GM18505 (cell line): ENCODE measurements around the gene ABCD1.
"Not testable (repeated sequence)": the region's sequence is repeated elsewhere in the genome, so short reads cannot be mapped to it uniquely, and the experiment has no call there.

Source experiments
- ATAC-seq: cut with Tn5 transposase; IDR thresholded peaks from one replicate; pipeline ENCODE4 v1.9.1; 2021; ENCODE audit not compliant: unreplicated experiment
- POLR2A ChIP-seq: IDR thresholded peaks from 4 replicates; pipeline ENCODE4 v1.6.1; 2011; ENCODE audit warnings: borderline replicate concordance; ENCODE audit not compliant: insufficient read depth, insufficient read length; ENCODE audit errors: extremely low read depth

ABCD1 gene

DNA sequence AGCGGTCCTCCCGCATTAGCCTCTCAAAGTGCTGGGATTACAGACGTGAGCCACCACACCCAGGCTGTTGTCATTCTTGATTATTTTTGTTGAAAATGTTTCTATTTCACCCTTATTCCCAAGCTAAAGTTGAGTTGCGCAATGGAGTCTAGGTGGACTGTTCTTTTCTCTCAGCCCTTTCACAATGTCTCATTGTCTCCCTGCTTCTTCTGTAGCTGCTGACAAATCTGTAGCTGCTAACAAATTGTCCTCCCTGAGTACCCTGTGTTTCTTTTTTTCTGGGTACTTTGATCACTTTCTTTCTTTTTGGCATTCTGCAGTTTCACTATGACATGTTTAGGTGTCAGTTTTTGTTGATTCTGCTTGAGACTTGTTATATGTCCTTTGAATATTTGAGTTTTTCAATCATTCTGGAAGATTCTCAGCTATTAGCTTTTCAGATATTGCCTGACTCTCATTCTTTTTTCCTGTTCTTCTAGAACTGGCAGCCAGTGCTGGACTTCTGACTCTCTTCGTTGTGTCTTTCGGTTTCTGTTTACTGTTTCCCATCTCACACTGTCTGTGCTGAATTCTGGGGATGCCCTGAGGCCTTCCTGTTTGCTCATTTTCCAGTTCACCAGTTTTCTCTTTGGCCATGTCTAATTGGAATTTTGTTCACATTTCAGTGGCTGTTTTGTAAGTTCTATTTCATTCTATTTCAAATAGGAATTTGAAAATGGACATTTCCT, 6.6 kb downstream of the ABCD1 start:
- TF ChIP-seq POLR2A, result no peak
- ATAC-seq, result no peak

DNA sequence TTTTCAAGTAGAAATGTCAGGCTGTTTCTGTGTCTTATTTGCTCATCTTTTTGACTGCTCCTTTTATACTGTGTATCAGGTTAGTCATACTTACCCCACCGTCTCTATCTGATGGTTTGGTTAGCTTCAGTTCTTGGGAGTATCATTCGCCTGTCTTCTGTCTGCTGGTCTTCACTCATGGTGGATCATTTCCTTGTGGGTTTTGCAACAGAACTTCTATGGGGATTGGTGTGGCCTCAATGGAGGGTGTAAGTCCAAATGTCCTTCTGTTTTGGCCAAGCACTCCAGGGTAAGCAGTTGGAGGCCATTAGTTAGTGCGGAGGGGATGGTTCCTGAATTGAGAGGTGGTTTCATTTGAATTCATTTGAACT, 7.2 kb downstream of the ABCD1 start:
- no peak for TF ChIP-seq POLR2A

DNA sequence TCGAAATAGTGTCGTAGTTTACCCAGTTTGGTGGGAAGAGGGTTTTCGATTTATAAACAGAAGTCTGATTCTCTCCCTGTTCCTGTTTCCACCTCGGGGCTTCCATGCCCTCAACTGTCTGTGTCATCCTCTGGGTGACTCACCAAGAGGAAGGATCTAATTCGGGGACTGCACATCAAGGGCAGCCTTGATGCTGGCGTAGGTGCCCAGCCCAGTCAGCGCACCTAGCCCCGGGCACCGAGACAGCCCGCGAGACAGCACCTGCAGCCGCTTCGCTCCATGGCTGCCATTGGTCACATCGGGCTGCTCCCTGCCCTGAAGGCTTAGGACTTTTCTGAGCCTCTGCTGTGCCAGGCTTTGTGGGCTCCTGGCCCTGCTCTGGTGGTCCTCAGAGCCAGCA, 7.7 kb downstream of the ABCD1 start:
- ATAC-seq, result no peak
- no peak for TF ChIP-seq POLR2A

More for the DNA sequence above, 7.2 kb downstream of the ABCD1 start:
- no peak for ATAC-seq

DNA sequence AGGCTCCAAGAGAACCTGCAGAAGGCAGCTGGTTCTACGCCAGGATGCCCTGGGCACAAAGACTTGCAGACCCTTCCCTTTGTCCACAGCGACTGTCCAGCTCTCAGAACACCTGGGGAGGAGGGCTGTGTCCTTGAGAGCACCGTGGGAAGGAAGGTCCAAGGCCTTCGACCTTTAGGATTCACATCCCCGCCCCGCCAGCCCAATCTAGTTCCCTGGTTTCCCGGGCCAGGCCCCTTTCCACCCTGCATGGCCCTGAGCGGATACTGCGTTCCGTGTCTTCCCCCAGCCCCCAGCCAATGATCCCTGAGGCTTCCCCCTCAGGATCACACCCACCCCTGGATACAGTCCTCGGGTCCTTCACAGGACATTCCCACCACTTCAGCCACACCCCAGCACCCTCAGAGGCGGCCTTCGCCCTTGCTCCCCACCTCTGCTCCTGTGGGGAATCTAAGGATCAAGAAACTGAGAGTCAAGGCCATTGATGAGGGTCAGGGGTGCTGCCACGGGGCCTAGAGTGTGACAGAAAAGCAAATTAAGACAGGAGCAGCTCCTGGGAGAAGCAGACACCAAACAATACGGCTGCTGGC, 9.1 kb downstream of the ABCD1 start:
- no peak for TF ChIP-seq POLR2A
- ATAC-seq, result no peak

DNA sequence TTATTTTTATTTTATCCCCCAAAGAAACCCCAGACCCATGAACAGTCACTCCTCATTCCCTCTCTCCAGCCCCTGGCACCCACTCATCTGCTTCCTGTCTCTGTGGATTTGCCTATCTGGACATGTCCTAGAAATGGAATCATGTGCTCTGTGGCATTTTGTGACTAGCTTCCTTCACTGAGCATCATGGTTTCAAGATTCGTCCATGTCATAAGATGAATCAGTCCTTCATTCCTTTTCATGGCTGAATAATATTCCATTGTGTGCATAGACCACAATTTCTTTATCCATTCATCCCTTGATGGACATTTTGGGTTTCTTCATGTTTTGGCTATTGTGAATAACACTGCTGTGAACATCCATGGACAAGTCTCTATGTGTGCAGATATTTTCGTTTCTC, 10.2 kb downstream of the ABCD1 start:
- no peak for ATAC-seq

DNA sequence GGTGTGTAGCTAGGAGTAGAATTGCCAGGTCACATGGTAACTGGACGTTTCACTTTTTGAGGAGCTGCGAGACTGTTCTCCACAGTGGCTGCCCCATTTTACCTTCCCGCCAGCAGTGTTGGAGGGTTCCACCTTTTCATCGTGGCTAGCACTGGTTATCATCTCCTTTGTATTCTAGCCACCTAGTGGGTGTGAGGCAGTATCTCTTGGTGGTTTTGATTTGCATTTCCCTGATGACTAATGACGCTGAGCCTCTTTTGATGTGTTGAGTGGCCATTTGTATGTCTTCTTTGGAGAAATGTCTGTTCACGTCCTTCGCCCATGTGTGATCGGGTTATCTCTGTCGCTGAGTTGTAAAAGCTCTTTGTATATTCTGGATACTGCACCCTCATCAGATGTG, 10.6 kb downstream of the ABCD1 start:
- TF ChIP-seq POLR2A, result no peak
- no peak for ATAC-seq

More for the DNA sequence above, 10.2 kb downstream of the ABCD1 start:
- TF ChIP-seq POLR2A, result no peak

DNA sequence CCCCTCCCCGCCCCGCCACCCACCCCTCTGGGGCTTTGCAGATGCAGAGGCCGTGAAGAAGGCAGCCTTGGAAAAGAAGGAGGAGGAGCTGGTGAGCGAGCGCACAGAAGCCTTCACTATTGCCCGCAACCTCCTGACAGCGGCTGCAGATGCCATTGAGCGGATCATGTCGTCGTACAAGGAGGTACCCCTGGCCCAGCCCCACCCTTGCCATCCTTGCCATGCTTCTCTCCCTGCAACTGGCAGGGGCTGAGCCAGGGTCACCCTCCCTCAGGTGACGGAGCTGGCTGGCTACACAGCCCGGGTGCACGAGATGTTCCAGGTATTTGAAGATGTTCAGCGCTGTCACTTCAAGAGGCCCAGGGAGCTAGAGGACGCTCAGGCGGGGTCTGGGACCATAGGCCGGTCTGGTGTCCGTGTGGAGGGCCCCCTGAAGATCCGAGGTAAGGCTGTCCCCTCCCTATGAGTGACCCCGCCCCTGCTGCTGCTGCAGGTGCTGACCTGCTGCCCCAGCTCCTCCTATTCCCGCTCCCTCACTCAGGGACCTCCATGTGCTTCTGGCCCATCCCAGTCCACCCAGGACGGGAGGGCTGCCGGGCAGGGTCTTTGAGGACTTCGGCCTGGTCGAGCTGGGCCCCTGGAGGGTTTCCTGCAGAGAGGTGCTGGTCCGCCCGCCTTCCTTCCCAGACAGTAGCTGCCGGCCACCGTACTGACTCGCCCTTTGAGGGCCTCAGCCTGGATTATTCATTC, 11.6 kb downstream of the ABCD1 start:
- no peak for ATAC-seq
- TF ChIP-seq POLR2A, result no peak

DNA sequence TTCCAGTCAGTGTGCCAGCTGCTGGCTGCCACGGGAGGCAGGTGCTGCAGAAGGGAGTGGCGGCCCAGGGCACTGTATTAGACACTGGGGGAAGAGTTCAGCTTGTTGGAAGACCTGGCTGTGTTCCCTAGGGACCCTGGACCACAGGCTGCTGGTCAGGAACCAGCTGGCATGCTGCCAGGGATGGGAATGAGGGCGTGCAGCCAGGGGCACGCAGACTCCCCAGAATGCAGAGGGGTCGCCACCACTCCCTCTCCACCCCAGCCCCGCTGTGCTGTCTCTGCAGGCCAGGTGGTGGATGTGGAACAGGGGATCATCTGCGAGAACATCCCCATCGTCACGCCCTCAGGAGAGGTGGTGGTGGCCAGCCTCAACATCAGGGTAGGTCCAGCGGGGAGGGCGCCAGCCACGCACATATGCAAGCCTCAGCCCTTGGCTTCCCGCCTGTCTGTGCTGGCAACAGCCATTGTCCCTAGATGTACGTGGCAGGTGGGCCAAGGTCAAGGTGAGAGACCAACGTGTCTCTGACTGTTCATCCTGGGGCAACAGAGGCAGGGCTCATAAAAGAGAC, 12.3 kb downstream of the ABCD1 start:
- TF ChIP-seq POLR2A, result no peak
- ATAC-seq, result no peak

DNA sequence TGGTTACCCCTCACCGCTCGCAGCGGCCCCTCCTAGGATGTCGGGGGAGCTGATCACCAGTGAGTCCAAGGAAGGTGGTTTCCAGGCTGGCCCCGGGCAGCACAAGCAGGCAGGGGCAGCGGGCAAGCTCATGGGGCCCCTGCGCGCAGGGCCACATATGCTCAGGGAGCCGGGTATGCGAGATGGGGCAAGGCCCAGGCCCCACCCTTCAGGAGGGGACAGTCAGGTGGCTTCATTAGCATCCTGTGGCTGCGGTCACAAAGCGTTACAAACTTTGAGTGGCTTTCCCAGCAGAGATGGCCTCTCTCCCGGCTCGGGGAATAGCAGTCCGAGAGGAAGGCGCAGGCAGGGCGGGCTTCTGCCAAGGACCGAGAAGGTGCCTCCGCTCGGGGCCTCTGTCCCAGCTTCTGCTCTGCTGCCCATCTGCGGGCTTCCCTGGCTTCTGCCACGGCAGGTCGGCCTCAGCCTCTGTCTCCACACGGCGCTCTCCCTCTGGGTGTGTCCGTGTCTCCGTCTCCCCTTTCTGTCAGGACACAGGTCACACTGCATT, 13.5 kb downstream of the ABCD1 start:
- ATAC-seq, result no peak
- TF ChIP-seq POLR2A, result no peak

DNA sequence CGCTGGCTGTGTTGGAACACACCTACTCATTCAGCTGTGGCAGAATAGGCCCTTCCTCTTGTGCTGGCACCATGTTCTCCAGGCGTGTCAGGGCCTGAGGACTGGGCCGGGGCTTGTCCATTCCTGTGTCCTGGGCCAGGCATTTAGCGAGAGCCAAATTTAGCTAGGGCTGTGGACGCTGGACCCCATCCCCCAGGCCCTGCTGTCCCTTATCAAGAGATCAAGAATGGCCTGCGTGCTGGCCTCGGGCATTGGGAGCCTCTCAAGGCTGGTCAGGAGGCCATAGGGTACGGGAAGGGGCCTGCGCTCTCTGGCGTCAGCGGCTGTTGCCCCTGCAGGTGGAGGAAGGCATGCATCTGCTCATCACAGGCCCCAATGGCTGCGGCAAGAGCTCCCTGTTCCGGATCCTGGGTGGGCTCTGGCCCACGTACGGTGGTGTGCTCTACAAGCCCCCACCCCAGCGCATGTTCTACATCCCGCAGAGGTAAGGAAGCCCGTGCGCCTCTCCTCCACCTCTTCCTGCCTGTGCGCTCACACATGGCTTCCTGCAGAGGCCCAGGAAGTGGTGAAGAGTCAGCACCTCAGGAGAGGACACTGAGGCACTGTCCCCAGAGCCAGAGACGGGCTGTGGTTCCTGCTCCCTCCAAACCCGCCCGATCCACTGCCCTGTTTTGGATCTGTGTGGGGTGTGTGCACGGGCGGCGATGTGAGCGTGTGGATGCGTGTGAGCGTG, 15.3 kb downstream of the ABCD1 start:
- TF ChIP-seq POLR2A, result no peak
- ATAC-seq, result no peak

DNA sequence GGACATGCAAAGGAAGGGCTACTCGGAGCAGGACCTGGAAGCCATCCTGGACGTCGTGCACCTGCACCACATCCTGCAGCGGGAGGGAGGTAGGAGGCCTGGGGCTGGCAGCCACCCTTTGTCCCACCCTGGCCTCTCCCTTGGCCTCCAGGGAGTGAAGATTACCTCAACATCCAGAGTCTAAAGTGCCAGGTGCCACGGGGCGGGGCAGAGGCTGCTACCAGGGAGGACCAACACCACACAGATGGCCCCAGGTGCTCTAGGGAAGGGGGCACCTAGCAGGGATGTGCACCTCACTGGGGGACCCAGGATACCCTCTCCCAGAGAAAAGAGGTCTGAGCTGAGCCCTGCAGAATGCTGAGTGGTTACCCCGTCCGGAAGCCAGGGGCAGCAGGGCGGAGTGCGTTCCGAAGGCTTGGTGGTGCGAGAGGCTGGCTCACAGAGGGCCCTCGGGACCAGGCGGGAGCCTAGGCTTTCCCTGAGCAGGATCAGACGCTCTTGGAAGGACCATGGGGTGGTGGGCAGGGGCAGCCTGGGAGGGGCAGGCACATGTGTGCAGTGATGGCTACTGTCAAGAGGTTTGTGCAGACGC, 16.1 kb downstream of the ABCD1 start:
- TF ChIP-seq POLR2A, result no peak
- no peak for ATAC-seq

DNA sequence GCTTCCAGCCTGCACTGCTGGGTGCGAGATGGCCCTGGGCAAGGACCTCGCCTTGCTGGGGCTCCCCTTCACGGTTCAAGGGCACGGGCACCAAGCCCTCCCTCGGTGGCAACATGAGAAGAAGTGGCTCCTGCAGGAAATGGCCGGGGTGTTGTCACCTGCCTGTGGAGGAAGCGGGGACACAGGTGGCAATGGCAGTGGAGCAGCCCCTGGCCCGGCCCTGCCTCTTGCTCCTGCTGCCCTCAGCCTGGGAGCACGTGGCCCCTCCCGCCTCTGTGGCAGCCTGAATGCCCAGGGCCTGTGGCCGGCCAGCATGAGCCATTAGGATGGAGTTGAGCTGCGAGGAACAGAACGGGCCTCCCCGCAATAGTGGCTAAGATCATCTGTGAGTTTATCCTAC, 16.8 kb downstream of the ABCD1 start:
- no peak for TF ChIP-seq POLR2A
- no peak for ATAC-seq

DNA sequence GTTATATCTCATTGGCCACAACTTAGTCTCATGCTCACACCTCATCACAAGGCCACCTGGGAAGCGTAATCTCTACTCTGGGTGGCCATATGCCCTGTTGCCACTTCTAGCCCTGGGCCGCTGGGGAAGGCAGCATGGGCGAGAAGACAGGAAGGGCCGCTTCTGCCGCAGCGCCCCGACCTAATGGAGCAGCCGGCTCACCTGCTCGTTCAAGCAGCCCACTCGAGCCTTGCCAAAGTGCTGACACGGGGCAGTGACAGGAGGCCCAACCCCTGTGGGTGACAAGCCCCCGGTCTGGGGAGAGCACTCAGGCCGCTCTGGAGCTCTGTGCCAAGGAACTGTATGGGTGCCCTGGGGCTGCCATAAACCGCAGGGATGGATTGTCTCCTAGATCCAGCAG, 17.5 kb downstream of the ABCD1 start:
- ATAC-seq, result not testable (repeated sequence)

DNA sequence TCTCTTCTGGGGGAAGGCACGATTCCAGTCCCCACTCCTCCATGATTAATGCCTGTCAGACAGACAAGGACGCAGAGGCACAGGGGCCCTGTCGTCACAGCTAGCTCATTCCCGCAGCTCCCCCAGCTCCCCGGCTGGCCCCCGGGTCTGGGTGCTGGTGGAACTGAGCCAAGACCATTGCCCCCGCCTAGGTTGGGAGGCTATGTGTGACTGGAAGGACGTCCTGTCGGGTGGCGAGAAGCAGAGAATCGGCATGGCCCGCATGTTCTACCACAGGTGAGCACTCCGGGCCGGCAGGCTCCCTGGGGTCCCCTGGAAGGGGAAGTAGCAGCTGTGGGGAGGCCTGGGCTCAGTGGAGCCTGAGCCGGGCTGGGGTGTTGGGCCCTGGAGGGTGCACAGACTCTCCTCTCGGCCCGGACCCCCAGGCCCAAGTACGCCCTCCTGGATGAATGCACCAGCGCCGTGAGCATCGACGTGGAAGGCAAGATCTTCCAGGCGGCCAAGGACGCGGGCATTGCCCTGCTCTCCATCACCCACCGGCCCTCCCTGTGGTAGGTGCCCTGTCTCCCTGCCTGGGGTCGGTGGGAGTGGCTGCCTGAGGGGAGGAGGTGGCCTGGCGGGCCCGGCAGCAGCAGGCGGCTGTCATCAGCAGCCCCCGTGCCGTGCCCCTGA, 18.3 kb downstream of the ABCD1 start:
- not testable (repeated sequence) for ATAC-seq

DNA sequence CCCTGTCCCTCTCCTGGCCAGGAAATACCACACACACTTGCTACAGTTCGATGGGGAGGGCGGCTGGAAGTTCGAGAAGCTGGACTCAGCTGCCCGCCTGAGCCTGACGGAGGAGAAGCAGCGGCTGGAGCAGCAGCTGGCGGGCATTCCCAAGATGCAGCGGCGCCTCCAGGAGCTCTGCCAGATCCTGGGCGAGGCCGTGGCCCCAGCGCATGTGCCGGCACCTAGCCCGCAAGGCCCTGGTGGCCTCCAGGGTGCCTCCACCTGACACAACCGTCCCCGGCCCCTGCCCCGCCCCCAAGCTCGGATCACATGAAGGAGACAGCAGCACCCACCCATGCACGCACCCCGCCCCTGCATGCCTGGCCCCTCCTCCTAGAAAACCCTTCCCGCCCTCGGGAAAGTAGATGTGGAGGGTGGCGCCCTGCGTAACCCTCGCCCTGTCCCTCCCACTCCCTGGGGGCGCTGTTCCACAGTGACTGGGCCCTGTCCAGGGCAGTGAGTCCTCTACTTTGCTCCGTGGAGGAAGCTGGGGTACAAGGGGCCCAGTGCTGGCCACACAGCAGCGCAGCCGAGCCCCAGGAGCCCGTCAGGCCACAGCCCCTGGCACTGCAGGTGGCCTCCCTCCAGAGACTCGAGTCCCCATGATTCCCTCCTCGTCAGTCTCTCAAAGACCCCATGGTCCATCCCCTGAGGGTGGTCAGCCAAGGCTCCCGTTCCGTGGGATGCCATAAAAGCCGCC, 19.0 kb downstream of the ABCD1 start:
- ATAC-seq, result not testable (repeated sequence)
